NT2/D1 (cell line): Measurements from ENCODE around the gene ADK.

ENCODE experiments used
- DNase-seq: peaks from one replicate; pipeline ENCODE4 v3.0.0-alpha.2; 2011; ENCODE audit warnings: low read depth, low spot score
- H3K27me3 ChIP-seq: 2 replicates; pipeline ENCODE4 v1.6.0; 2011; ENCODE audit warnings: mild to moderate bottlenecking; ENCODE audit not compliant: insufficient read length, insufficient read depth
- H3K36me3 ChIP-seq: 2 replicates; pipeline ENCODE4 v1.6.1; 2011; ENCODE audit warnings: mild to moderate bottlenecking, low read length, mixed read lengths; ENCODE audit not compliant: insufficient read depth, insufficient read length
- H3K4me1 ChIP-seq: 2 replicates; pipeline ENCODE4 v1.5.1; 2011; ENCODE audit not compliant: insufficient read depth, insufficient read length
- H3K4me3 ChIP-seq: 2 replicates; pipeline ENCODE4 v1.5.1; 2011; ENCODE audit warnings: low read depth; ENCODE audit not compliant: insufficient read length
- H3K9ac ChIP-seq: 2 replicates; pipeline ENCODE4 v1.6.0; 2011; ENCODE audit warnings: low read depth; ENCODE audit not compliant: insufficient read length
- H3K9me3 ChIP-seq: 2 replicates; pipeline ENCODE4 v1.5.1; 2011; ENCODE audit warnings: mild to moderate bottlenecking, low read length; ENCODE audit not compliant: insufficient read depth
- SUZ12 ChIP-seq: IDR thresholded peaks from 2 replicates; pipeline ENCODE4 v1.6.1; 2011; ENCODE audit not compliant: insufficient read length, insufficient read depth; ENCODE audit errors: extremely low read depth
- YY1 ChIP-seq: IDR thresholded peaks from 2 replicates; pipeline ENCODE4 v1.6.1; 2011; ENCODE audit not compliant: insufficient read length, insufficient read depth
- ZNF274 ChIP-seq: IDR thresholded peaks from 2 replicates; pipeline ENCODE4 v1.6.1; 2011; ENCODE audit warnings: mild to moderate bottlenecking, low read depth, low read length

ADK gene

DNA sequence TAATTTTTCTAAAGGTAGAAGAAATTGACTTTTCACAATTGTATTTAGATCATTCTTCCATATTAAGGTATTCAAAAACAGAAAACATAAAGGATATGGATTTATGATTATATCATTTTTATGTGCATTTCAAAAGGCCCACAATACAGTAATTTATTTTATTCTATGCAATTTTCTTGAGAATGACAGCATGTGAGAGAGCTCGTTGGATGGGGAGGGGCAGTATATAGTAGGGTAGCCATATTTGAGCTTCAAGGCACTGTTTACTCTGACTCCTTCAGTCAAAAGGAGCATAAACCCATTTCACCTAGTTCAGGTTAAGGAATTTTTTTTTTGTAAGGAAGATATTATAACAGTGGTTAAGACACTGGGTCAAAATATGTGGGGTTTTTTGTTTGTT, 534.5 kb downstream of the ADK start:
- Histone ChIP-seq H3K9me3 (no peaks in the 10 kb centered on the region), H3K36me3 (no peaks in the 10 kb centered on the region), H3K4me3 (no peak overlapping the region), H3K4me1 (no peaks in the 10 kb centered on the region), H3K27me3 (no peaks in the 10 kb centered on the region), H3K9ac (no peak overlapping the region)
- no peak for DNase-seq
- no peak for TF ChIP-seq YY1
- TF ChIP-seq ZNF274, result no peak
- TF ChIP-seq SUZ12, result no peak

DNA sequence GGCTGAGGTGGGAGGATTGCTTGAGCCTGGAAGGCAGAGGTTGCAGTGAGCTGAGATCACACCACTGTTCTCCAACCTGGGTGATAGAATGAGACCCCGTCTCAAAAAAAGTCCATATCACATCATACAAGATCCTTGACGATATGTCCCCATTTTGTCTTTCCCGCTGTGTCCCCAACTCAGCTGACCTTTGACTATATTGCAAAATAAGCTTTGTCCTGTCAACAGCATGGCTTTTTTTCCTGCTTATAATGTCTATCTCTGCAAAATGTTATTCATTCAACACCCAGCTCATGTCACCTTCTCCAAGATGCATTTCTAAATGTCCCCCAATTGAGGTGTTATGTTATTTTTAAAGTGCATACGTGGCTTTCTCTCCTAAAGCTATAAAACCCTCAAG, 539.4 kb downstream of the ADK start:
- Histone ChIP-seq H3K27me3 (no peaks in the 10 kb centered on the region), H3K9me3 (no peaks in the 10 kb centered on the region), H3K4me1 (no peaks in the 10 kb centered on the region), H3K36me3 (no peaks in the 10 kb centered on the region), H3K9ac (no peak overlapping the region), H3K4me3 (no peak overlapping the region)
- no peak for DNase-seq
- TF ChIP-seq ZNF274, result no peak
- TF ChIP-seq SUZ12, result no peak
- no peak for TF ChIP-seq YY1

DNA sequence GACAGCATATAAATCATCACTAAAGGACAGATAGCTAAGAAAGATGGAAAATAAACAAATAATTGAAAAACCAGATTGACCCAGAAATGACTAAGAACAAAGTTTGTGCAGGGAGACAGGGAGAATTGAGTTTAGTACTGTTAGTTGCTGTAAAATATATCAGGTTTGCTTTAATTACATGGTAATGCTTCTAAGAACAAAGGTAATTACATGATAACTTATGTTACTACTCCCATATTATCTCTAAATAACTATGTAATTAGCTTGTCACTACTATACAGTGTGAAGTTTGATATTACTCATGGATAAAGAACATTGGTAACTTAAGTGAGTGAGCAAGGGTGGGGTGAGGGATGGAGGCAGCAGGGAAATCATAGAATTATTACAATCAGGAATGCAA, 540.1 kb downstream of the ADK start:
- TF ChIP-seq ZNF274 (no peak), YY1 (no peak), SUZ12 (no peak)
- H3K9me3 ChIP-seq, result no peaks in the 10 kb centered on the region
- no peaks in the 10 kb centered on the region for H3K4me1 ChIP-seq
- no peak overlapping the region for H3K9ac ChIP-seq
- no peaks in the 10 kb centered on the region for H3K36me3 ChIP-seq
- H3K27me3 ChIP-seq, result no peaks in the 10 kb centered on the region
- no peak overlapping the region for H3K4me3 ChIP-seq
- DNase-seq, result no peak

DNA sequence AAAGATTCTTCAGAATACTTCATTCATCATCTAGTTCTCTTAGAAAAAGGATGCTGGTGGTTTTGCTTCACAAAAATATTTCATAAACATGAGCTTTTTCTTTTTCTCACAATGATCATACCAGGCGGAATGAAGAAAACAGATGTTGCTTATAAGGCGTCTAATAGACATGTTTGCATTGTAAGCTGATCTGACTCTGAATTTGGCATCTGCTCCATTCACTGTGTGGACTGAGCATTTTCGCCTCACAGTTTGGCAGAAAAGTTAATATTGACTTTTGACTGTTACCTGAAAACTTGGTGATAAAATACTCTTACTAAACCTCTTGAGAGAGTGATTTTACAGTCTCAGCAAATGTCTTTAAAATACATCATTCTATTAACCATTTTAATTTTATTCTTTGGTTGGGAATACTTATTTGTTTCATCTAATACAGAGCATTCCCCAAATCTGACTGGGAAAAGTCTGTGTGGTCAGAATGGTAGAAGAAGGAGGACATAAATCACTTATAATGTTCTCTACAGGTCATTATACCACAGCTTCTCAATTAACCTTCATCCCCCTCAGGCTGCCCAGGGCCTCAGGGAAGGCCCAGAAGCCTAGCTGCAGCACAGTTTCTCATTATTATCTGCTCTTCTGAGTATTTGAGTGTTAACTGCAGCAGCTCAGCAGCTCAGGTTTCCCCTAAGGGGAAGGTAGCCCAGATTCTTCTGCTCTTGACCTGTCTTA, 553.8 kb downstream of the ADK start:
- no peaks in the 10 kb centered on the region for H3K9me3 ChIP-seq
- H3K4me1 ChIP-seq, result no peaks in the 10 kb centered on the region
- H3K9ac ChIP-seq, result no peak overlapping the region
- H3K27me3 ChIP-seq, result no peaks in the 10 kb centered on the region
- no peaks in the 10 kb centered on the region for H3K36me3 ChIP-seq
- H3K4me3 ChIP-seq, result no peak overlapping the region
- TF ChIP-seq YY1 (no peak), SUZ12 (no peak), ZNF274 (no peak)
- no peak for DNase-seq

DNA sequence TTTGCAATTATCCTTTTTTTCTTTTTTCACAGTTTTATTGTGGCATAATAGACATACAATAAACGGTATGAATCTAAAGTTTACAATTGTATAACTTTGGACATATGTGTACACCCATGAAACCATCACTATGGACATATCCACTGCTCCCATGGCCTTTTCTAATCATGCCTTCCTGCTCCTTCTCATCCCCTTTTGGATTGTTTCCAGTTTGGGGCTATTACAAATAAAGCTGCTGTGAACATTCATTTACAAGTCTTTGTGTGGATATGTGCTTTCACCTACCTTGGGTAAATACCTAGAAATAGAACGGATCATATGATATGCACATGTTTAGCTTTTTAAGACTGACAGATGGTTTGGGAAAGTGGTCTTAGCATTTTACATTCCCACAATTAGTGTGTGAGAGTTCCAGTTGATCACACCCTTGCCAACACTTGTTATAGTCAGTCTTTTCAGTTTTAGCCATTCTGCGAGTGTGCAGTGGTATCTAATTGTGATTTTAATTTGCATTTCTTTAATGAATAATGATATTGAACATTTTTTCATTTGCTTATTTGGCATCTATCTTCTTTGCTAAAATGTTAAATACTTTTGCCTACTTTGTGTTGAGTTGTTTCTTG, 554.4 kb downstream of the ADK start:
- Histone ChIP-seq H3K9ac (no peak overlapping the region), H3K36me3 (no peaks in the 10 kb centered on the region), H3K9me3 (no peaks in the 10 kb centered on the region), H3K27me3 (no peaks in the 10 kb centered on the region), H3K4me1 (no peaks in the 10 kb centered on the region), H3K4me3 (no peak overlapping the region)
- TF ChIP-seq SUZ12 (no peak), ZNF274 (no peak), YY1 (no peak)
- no peak for DNase-seq

DNA sequence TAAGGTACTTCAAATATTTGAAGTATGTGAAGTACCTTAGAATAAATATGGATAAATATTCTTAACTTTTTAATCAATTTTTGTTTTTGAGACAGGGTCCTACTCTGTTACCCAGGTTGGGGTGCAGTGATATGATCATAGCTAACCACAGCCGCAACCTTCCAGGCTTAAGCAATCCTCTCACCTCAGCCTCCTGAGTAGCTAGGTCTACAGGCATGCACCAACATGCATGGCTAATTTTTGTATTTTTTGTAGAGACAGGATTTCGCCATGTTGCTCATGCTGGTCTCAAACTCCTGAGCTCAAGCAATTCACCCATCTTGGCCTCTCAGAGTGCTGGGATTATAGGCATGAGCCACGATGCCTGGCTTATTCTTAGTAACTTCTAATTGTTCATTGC, 555.9 kb downstream of the ADK start:
- H3K36me3 ChIP-seq, result no peaks in the 10 kb centered on the region
- no peak for TF ChIP-seq SUZ12
- TF ChIP-seq ZNF274, result no peak
- TF ChIP-seq YY1, result no peak
- H3K9ac ChIP-seq, result no peak overlapping the region
- DNase-seq, result no peak
- no peaks in the 10 kb centered on the region for H3K4me1 ChIP-seq
- H3K4me3 ChIP-seq, result no peak overlapping the region
- no peaks in the 10 kb centered on the region for H3K9me3 ChIP-seq
- no peaks in the 10 kb centered on the region for H3K27me3 ChIP-seq

DNA sequence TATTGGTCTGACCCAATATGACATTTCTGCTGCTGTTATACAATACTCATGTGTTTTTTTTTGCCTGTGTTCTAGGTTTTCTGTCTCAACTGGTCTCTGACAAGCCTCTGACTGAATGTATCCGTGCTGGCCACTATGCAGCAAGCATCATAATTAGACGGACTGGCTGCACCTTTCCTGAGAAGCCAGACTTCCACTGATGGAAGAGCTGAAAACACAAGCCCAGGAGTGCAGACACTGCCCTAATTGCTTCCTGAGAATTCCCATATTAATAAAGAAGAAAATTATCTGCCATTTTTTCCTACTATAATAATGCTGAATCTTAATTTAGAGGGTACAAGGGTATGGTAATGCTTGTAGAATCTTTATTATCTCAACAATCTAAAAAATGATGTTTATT, 557.2 kb downstream of the ADK start:
- H3K4me1 ChIP-seq, result no peaks in the 10 kb centered on the region
- no peak for TF ChIP-seq YY1
- DNase-seq, result no peak
- H3K9ac ChIP-seq, result no peak overlapping the region
- no peaks in the 10 kb centered on the region for H3K27me3 ChIP-seq
- H3K9me3 ChIP-seq, result no peaks in the 10 kb centered on the region
- no peaks in the 10 kb centered on the region for H3K36me3 ChIP-seq
- no peak overlapping the region for H3K4me3 ChIP-seq
